Right atrium auricular region (tissue), 2 donors: ENCODE results near the gene RHBDF2. TPM values are rescaled to one million over a fixed set of nuclear protein-coding genes. Genes with fewer than 3 reads are reported as not detected.
"Not testable (repeated sequence)": the region's sequence is repeated elsewhere in the genome, so short reads cannot be mapped to it uniquely, and the experiment has no call there.

Source experiments
- DNase-seq: peaks from one replicate; pipeline ENCODE4 v3.0.0-alpha.2; 2019; ENCODE audit warnings: low spot score
- H3K27ac ChIP-seq, 2 donors: fragments of 200-600 bp; sonication (generic); 1 replicate in 1 of 2; 2 replicates in 1 of 2; pipeline ENCODE4 v1.5.1; 2016 to 2019
- H3K27me3 ChIP-seq, 2 donors: fragments of 200-600 bp; sonication (generic); one replicate each; pipeline versions ENCODE4 v1.5.1 to v1.6.0; 2017 to 2019
- H3K36me3 ChIP-seq: fragments of 200-600 bp; sonication (generic); one replicate; pipeline ENCODE4 v1.5.1; 2016
- H3K4me1 ChIP-seq, 2 donors: fragments of 200-600 bp; sonication (generic); one replicate each; pipeline versions ENCODE4 v1.5.1 to v1.6.0; 2017 to 2019
- H3K4me3 ChIP-seq, 2 donors: fragments of 200-600 bp; sonication (generic); 1 replicate in 1 of 2; 2 replicates in 1 of 2; pipeline ENCODE4 v1.5.1; 2017 to 2019; ENCODE audit warnings: mild to moderate bottlenecking in 1 of 2, moderate library complexity in 1 of 2
- H3K9me3 ChIP-seq, 2 donors: fragments of 200-600 bp; sonication (generic); one replicate each; pipeline ENCODE4 v1.5.1; 2019
- total RNA-seq, 2 donors: library from RNA; depleted of rRNA; stranded (reverse); fragments of >200 nt; gene quantifications; one replicate each; pipeline ENCODE4 v1.1.0, GENCODE V29; 2016
- TF ChIP-seq, protein P1 (sequence below), 2 donors: fragments of 200-600 bp; sonication (generic); IDR thresholded peaks; one replicate each; pipeline ENCODE4 v1.5.1; 2019; ENCODE audit warnings: antibody characterized with exemption in 2 of 2

Gene RHBDF2
- total RNA-seq, 2 donors from 2014 or later: 13.6 to 14.8 TPM

DNA sequence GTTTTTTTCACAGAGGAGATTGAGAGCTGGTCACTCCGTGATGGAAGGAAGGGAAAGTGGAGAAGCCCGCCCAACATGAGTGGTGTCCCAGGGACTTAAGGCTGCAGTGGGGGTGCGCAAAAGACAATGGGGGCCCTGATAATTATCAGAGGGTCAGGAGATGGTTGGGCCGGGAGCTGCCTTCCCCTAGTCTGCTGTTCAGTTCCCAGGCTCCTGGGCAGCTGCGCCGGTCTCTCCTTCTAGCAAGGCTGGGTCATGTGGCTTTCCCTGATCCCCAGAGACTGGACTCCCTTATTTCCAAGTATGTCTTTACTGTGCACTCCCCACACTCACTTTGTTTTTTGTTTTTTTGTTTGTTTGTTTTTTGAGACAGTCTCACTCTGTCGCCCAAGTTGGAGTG is 20.0 kb upstream of the RHBDF2 start:
- no peaks in the 10 kb centered on the region for H3K36me3 ChIP-seq
- TF ChIP-seq, protein P1, sequence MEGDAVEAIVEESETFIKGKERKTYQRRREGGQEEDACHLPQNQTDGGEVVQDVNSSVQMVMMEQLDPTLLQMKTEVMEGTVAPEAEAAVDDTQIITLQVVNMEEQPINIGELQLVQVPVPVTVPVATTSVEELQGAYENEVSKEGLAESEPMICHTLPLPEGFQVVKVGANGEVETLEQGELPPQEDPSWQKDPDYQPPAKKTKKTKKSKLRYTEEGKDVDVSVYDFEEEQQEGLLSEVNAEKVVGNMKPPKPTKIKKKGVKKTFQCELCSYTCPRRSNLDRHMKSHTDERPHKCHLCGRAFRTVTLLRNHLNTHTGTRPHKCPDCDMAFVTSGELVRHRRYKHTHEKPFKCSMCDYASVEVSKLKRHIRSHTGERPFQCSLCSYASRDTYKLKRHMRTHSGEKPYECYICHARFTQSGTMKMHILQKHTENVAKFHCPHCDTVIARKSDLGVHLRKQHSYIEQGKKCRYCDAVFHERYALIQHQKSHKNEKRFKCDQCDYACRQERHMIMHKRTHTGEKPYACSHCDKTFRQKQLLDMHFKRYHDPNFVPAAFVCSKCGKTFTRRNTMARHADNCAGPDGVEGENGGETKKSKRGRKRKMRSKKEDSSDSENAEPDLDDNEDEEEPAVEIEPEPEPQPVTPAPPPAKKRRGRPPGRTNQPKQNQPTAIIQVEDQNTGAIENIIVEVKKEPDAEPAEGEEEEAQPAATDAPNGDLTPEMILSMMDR (IDR thresholded peaks at IDR 0.05): no peak
- no peaks in the 10 kb centered on the region for H3K9me3 ChIP-seq
- DNase-seq: no peak
- H3K27ac ChIP-seq: no peak overlapping the region
- no peak overlapping the region for H3K4me3 ChIP-seq
- no peaks in the 10 kb centered on the region for H3K27me3 ChIP-seq
- peaks cover 0 to 24% of the 10 kb centered on the region in 2 donors for H3K4me1 ChIP-seq

DNA sequence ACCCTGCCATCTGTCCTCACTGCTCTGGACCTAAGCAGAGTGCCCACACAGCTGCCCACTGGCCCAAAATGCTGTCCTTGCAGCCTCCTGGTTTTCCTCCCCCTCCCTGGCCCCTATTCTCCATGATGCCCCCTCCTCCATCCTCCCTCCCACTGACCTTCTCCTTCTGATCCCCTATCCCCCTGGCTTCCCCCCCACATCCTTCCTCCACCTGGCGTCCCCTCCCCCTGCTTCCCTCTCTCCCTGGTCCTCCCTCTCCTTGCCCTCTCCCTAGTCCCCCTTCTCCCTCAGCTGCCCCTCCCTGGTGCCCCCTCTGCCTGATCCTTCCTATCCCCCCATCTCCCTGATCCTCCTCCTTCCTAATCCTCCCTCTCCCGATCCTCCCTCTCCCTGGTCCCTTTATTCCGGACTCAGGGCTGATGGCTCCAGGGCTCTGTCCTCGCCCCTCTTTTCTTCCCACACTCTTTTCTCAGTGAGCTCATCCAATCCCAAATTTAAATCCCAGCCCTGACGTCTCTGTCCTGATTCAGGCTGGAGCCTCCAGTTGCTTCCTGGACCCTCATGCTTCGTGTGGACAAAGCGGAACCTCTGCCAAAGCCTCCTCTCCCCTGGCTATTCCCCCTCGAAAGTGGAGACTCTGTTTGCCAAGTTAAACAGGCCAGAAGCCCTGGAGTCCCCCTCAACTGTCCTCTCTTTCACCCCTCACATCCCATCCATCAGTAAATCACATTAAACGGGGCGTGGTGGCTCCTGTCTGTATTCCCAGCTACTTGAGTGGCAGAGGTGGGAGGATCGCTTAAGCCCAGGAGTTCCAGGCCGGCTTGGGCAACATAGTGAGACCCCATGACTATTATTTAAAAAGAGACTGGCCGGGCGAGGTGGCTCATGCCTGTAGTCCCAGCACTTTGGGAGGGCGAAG is 18.1 kb upstream of the RHBDF2 start:
- no peaks in the 10 kb centered on the region for H3K27me3 ChIP-seq
- H3K4me3 ChIP-seq: no peak overlapping the region
- DNase-seq: no peak
- H3K4me1 ChIP-seq: peaks cover 0 to 24% of the 10 kb centered on the region in 2 donors
- no peaks in the 10 kb centered on the region for H3K9me3 ChIP-seq
- no peak overlapping the region for H3K27ac ChIP-seq
- no peaks in the 10 kb centered on the region for H3K36me3 ChIP-seq
- TF ChIP-seq, protein P1 (IDR thresholded peaks at IDR 0.05): no peak

DNA sequence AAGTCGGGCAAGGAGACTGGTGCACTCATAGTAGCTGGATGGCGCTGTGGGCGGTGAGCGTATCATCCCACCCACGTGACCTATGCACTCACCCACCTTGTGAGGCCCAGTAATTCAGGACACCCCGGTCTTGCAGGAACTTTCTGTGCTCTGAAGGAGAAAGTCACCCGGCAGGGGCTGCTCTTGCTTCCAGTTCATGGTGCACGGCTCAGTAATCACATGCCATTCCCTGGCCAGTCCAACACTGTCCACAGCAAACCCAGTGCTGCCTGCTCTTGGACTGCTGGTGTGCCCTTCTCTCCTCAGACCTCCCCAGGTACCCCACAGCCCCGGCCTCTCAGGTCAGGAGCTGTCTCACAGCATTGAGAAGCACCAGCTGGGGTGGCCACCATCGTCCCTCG is 16.4 kb upstream of the RHBDF2 start:
- TF ChIP-seq, protein P1 (IDR thresholded peaks at IDR 0.05): no peak
- H3K27me3 ChIP-seq: no peaks in the 10 kb centered on the region
- no peaks in the 10 kb centered on the region for H3K9me3 ChIP-seq
- H3K4me1 ChIP-seq: peaks cover 0 to 13% of the 10 kb centered on the region in 2 donors
- no peak overlapping the region for H3K4me3 ChIP-seq
- DNase-seq: no peak
- no peaks in the 10 kb centered on the region for H3K36me3 ChIP-seq
- no peak overlapping the region for H3K27ac ChIP-seq

DNA sequence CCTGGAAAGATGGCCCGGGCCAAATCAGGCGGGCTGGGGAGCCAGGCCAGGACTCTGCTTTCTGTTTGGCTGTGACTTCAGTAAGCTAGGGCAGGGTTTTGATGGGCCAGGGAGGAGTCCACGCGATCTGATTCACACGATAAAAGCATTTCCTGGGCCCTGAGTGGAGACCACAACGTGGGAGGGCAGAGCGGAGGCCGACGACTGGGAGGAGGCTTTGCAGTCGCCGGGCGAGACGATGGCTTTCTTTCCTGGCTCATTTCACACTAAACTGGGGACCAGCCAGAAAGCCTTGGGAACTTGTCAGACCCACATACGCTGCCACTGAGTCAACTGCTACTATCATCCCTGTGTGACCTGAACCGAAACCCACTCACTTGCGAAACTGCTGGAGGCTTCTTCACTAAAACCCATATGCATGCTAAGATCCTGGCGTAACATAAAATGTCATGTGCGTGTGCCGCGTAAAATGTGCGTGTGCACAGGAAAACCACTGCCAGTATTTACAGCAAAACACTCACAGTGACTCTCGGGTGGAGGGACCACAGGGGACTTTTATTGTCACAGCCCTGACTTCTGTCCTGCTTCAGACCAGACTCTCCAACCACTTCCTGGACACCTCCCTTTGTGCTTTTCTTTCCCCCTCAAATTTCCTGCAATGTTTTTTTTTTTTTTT is 14.2 kb upstream of the RHBDF2 start:
- TF ChIP-seq, protein P1 (IDR thresholded peaks at IDR 0.05): no peak
- peak; percentile 96 for DNase-seq
- peaks cover 0 to 20% of the 10 kb centered on the region in 2 donors for H3K4me1 ChIP-seq
- no peaks in the 10 kb centered on the region for H3K9me3 ChIP-seq
- peak overlapping the region in 1 of 2 donors; percentile 25 for H3K4me3 ChIP-seq
- no peaks in the 10 kb centered on the region for H3K27me3 ChIP-seq
- peak overlapping the region; percentile 46 to 64 for H3K27ac ChIP-seq
- no peaks in the 10 kb centered on the region for H3K36me3 ChIP-seq

DNA sequence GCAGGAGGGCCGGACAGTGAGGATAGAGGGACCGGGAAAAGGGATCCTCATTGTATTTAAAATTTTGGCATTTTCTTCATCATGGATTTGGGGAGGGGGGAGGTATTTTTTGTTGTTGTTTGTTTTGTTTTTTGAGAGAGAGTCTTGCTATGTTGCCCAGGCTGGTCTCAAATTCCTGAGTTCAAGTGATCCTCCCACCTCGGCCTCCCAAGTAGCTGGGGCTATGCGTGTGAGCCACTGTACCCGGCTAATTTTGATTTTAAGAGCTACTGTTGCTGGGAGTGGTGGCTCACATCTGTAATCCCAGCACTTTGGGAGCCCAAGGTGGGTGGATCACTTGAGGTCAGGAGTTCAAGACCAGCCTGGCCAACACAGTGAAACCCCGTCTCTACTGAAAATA is 13.1 kb upstream of the RHBDF2 start:
- H3K36me3 ChIP-seq, H3K4me3 ChIP-seq, H3K27me3 ChIP-seq, H3K9me3 ChIP-seq, DNase-seq: not testable (repeated sequence)
- H3K4me1 ChIP-seq: peaks cover 0 to 20% of the 10 kb centered on the region in 2 donors
- peak overlapping the region in 1 of 2 donors; percentile 46 for H3K27ac ChIP-seq

DNA sequence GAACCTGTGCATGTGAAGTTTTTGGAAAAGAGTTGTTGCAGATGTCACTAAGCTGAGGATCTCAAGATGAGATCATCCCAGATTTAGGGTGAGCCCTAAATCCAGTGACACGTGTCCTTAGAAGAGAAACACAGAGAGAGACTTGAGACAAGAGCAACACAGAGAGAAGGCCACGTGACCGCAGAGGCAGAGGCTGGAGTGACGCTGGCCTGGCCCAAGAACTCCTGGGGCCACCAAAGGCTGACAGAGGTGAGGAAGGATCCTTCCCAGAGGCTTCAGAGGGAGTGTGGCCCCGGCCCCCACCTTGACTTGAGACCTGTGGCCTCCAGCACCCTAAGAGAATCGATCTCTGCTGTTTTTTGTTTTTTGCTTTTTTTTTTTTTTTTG is 12.1 kb upstream of the RHBDF2 start:
- DNase-seq: no peak
- TF ChIP-seq, protein P1 (IDR thresholded peaks at IDR 0.05): no peak
- Histone ChIP-seq H3K36me3 (no peaks in the 10 kb centered on the region), H3K4me3 (no peak overlapping the region), H3K9me3 (no peaks in the 10 kb centered on the region), H3K27ac (no peak overlapping the region), H3K27me3 (no peaks in the 10 kb centered on the region), H3K4me1 (peaks cover 0 to 20% of the 10 kb centered on the region in 2 donors)
